Lower lobe of right lung (tissue), 2 donors: ENCODE data around the gene KIF5A. TPM values are rescaled to one million over a fixed set of nuclear protein-coding genes. Genes with fewer than 3 reads are reported as not detected.

Experiments
- ATAC-seq, 2 donors: fragments of 200-7000 bp; cut with Tn5 transposase; one replicate each; pipeline ENCODE4 v1.9.1; 2020 to 2022; ENCODE audit warnings: mild to moderate bottlenecking in 2 of 2, moderate library complexity in 2 of 2
- DNase-seq: peaks from one replicate; pipeline ENCODE4 v3.0.0-alpha.2; 2020
- H3K27ac ChIP-seq: fragments of 200-600 bp; one replicate; pipeline ENCODE4 v1.8.0; 2022
- H3K27me3 ChIP-seq: fragments of 200-600 bp; one replicate; pipeline ENCODE4 v1.8.0; 2022; ENCODE audit warnings: low read depth
- H3K36me3 ChIP-seq: fragments of 200-600 bp; one replicate; pipeline ENCODE4 v1.8.0; 2022; ENCODE audit warnings: mild to moderate bottlenecking
- H3K4me1 ChIP-seq: fragments of 200-600 bp; one replicate; pipeline ENCODE4 v1.8.0; 2022
- H3K4me3 ChIP-seq: fragments of 200-600 bp; one replicate; pipeline ENCODE4 v1.8.0; 2022; ENCODE audit warnings: mild to moderate bottlenecking
- H3K9me3 ChIP-seq: fragments of 200-600 bp; one replicate; pipeline ENCODE4 v1.8.0; 2022
- intact Hi-C: fragments of 100-400 bp; cut with DNase I; formaldehyde crosslinking; loops from one replicate; pipeline ENCODE4 v1.11.0; 2022
- total RNA-seq: library from RNA; stranded (reverse); fragmentation: NEBNext Ultra II Directional; extraction: Animal tissue kit (Norgen Biotek cat#: 25700); gene quantifications from one replicate; pipeline ENCODE4 v1.2.1, GENCODE V29; 2021
- TF ChIP-seq, protein P1 (sequence below): fragments of 200-600 bp; IDR thresholded peaks from one replicate; pipeline ENCODE4 v1.8.0; 2022; ENCODE audit warnings: antibody characterized with exemption, mild to moderate bottlenecking
- donor health status: DM: no; HTN: yes; CAD: no; lungs with severe emphysema.

The KIF5A gene
- total RNA-seq, 1 donor from 2014 or later, result 0.09 TPM

DNA sequence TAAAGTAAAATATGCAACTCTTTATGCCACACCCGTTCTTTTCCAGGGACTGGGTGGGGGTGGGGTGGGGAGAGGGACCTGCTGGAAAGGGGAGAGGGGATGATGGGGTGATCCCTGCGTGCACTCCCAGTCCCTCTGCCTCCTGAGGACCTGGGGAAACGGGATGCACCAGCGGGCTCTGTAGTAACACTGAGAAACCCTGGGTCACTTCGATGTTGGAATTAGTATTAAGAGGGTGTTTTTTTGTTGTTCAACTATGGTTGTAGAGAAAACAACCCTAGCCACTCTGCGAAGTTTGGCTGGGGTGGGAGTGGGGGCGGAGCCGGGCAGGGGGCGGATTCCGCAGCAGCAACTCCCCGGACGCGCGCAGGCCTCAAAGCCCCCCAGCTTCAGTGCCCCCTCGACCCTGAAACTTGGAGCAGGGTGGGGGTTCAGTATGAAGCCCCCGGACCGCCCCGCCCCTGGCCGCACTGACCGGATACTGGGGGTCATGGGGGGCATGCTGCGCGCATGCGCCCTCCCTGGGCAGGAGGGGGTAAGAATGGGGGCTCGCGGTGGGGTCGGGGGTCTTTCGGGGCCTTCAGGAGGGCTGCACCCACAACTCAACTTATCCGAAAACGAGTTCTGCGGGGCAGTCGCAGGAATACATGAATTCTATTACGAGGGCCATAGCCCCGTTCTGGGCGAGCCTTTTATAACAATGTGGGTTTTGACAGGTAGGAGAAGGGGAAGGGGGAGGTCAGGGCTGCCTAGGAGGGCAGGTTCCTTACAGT is 60.1 kb downstream of the KIF5A start:
- ATAC-seq, result peak in 1 of 2 donors; percentile 19
- no peak for DNase-seq
- H3K27me3 ChIP-seq, result peaks cover 18% of the 10 kb centered on the region
- H3K27ac ChIP-seq, result peak overlapping the region; percentile 72
- peaks cover 25% of the 10 kb centered on the region for H3K4me1 ChIP-seq
- H3K36me3 ChIP-seq, result peaks cover 17% of the 10 kb centered on the region
- H3K4me3 ChIP-seq, result peak overlapping the region; percentile 69
- no peaks in the 10 kb centered on the region for H3K9me3 ChIP-seq
- TF ChIP-seq, protein P1, sequence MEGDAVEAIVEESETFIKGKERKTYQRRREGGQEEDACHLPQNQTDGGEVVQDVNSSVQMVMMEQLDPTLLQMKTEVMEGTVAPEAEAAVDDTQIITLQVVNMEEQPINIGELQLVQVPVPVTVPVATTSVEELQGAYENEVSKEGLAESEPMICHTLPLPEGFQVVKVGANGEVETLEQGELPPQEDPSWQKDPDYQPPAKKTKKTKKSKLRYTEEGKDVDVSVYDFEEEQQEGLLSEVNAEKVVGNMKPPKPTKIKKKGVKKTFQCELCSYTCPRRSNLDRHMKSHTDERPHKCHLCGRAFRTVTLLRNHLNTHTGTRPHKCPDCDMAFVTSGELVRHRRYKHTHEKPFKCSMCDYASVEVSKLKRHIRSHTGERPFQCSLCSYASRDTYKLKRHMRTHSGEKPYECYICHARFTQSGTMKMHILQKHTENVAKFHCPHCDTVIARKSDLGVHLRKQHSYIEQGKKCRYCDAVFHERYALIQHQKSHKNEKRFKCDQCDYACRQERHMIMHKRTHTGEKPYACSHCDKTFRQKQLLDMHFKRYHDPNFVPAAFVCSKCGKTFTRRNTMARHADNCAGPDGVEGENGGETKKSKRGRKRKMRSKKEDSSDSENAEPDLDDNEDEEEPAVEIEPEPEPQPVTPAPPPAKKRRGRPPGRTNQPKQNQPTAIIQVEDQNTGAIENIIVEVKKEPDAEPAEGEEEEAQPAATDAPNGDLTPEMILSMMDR, result no peak
- intact Hi-C loops, result no loop called here

DNA sequence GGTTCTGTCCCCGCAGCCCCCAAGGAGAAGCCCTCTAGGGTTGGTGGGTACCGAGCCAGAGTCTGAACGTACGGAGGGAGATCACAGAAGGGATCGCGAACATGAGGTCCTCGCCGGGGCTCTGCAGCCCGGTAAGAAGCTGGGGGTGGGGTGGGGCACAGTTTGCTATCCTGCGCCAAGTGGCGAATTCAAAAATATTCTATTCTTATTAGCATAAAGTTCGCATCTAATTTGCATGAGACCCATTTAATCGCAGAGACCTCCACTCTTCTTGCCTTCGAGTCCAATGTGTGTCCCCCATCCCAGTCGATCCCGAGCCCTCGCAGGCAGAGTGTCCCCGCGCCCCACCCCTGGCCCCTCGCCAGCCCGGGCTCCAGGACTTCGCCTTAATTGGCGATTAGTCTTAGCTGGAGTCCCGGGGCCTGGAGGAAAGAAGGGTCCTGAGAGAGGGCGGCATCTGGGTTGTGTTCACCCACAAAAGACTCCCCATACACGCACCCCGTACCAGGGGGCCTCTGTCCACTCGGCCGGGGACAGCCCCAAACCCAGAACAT is 60.8 kb downstream of the KIF5A start:
- TF ChIP-seq, protein P1, result no peak
- peaks cover 18% of the 10 kb centered on the region for H3K27me3 ChIP-seq
- peaks cover 19% of the 10 kb centered on the region for H3K4me1 ChIP-seq
- peak overlapping the region; percentile 72 for H3K27ac ChIP-seq
- peak; percentile 15 to 40 for ATAC-seq
- peak overlapping the region; percentile 69 for H3K4me3 ChIP-seq
- intact Hi-C loops, result no loop called here
- H3K9me3 ChIP-seq, result no peaks in the 10 kb centered on the region
- H3K36me3 ChIP-seq, result peaks cover 17% of the 10 kb centered on the region
- no peak for DNase-seq

DNA sequence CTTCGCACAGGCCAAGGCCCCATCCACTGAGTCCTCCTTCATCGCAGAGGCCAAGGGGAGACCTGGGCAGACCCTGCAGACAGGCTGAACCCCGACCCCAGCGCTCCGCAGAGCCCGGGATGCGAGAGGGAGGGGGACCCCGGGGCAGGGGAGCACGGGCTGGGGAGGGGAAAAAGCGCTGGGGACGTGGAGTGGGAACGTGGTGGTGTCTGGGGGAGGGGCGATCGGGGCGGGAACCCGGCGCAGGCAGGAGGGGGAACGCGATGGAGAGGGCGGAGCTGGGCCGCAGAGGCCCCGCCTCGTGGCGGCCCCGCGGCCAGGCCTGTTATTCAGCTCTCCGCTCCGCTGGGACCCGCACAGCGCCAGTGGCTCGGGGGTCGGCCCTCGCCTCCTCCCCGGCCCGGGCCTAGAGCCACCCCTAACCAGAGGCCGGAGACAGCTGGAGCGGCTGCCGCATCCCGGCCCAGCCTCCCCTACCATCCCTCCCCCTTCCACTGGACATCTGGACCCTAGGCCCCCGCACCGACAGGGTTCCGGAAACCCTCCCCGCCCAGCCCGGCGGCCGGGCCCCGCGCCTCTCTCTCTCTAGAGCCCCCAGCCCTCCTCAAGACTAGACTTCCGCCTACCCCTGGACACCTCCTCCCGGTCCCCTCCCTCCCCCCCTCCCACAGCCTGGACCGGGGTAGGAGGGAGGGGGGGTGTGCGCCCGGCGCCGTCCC is 61.4 kb downstream of the KIF5A start, which contains the start of gene ARHGEF25:
Gene ARHGEF25, plus strand, starts transcription at position 328 of the 719 bp plus-strand sequence. CDS start 460 bp downstream, outside the sequence.
- Histone ChIP-seq H3K4me1 (peaks cover 19% of the 10 kb centered on the region), H3K4me3 (peak within 1 kb of the TSS; percentile 69), H3K27me3 (peaks cover 21% of the 10 kb centered on the region), H3K9me3 (no peaks in the 10 kb centered on the region), H3K36me3 (peaks cover 17% of the 10 kb centered on the region), H3K27ac (peak within 1 kb of the TSS; percentile 72)
- TF ChIP-seq, protein P1, result no peak
- ATAC-seq, result peak; percentile 76 to 81
- DNase-seq, result no peak
- intact Hi-C loops, result no loop called here

DNA sequence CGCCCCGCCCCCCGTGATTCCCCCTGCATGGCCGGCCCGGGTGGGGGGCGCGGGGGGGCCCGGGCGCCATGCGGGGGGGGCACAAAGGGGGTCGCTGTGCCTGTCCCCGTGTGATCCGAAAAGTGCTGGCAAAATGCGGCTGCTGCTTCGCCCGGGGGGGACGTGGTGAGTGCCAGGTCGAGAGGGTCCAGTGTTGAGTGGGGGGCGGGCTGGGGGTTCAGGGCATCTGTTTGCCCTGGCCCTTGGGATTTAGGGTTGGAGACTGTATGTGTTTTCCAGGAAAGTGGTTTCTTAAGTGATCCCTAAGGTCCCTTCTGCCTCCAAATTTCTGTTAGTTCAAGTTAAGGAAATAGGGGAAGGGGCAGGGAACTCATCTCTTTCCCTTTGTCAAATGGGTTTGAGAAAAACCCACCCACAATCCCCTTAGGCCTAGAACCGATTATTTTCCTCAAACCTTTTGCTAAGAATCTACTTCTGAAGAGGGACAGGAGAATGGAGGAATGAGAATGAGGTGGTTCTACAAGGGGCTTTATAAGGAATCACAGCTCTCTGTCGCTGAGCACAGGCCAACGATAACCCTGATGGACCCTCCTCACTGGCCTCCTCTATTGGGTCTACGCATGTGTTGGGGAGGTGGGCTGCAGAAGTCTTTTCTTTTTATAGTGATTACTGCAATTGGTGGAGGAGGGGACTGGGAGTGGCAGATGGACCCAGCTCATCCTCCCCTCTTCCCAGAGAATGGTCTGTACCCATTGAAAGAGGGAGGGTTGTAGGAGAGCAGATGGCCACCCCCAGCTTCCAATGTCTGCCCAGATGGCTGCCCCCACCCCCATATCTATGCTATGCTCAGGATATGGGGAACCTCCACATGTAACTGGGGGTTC is 62.2 kb downstream of the KIF5A start:
- peak overlapping the region; percentile 72 for H3K27ac ChIP-seq
- TF ChIP-seq, protein P1, result no peak

More for the DNA sequence above, 62.2 kb downstream of the KIF5A start:
- Histone ChIP-seq H3K4me3 (peak overlapping the region; percentile 69), H3K9me3 (no peaks in the 10 kb centered on the region), H3K27me3 (peaks cover 21% of the 10 kb centered on the region), H3K4me1 (peaks cover 19% of the 10 kb centered on the region), H3K36me3 (peaks cover 14% of the 10 kb centered on the region)
- ATAC-seq (no peak), DNase-seq (no peak)
- intact Hi-C loops, result no loop called here
